Skeletal muscle cell (primary cell): ENCODE results near the gene TBC1D2.
A peak's percentile ranks its signal among the peaks of the same experiment; 100 is the strongest.
"Not testable (repeated sequence)": the region's sequence is repeated elsewhere in the genome, so short reads cannot be mapped to it uniquely, and the experiment has no call there.

Experiments
- DNase-seq: peaks from one replicate; pipeline ENCODE4 v3.0.0-alpha.2; 2010; ENCODE audit warnings: low read depth
- H3K4me3 ChIP-seq: 2 replicates; pipeline ENCODE4 v1.5.1; 2011; ENCODE audit warnings: low read depth, mild to moderate bottlenecking, control low read depth, low read length, moderate library complexity

TBC1D2 gene, protein sequence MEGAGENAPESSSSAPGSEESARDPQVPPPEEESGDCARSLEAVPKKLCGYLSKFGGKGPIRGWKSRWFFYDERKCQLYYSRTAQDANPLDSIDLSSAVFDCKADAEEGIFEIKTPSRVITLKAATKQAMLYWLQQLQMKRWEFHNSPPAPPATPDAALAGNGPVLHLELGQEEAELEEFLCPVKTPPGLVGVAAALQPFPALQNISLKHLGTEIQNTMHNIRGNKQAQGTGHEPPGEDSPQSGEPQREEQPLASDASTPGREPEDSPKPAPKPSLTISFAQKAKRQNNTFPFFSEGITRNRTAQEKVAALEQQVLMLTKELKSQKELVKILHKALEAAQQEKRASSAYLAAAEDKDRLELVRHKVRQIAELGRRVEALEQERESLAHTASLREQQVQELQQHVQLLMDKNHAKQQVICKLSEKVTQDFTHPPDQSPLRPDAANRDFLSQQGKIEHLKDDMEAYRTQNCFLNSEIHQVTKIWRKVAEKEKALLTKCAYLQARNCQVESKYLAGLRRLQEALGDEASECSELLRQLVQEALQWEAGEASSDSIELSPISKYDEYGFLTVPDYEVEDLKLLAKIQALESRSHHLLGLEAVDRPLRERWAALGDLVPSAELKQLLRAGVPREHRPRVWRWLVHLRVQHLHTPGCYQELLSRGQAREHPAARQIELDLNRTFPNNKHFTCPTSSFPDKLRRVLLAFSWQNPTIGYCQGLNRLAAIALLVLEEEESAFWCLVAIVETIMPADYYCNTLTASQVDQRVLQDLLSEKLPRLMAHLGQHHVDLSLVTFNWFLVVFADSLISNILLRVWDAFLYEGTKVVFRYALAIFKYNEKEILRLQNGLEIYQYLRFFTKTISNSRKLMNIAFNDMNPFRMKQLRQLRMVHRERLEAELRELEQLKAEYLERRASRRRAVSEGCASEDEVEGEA

DNA sequence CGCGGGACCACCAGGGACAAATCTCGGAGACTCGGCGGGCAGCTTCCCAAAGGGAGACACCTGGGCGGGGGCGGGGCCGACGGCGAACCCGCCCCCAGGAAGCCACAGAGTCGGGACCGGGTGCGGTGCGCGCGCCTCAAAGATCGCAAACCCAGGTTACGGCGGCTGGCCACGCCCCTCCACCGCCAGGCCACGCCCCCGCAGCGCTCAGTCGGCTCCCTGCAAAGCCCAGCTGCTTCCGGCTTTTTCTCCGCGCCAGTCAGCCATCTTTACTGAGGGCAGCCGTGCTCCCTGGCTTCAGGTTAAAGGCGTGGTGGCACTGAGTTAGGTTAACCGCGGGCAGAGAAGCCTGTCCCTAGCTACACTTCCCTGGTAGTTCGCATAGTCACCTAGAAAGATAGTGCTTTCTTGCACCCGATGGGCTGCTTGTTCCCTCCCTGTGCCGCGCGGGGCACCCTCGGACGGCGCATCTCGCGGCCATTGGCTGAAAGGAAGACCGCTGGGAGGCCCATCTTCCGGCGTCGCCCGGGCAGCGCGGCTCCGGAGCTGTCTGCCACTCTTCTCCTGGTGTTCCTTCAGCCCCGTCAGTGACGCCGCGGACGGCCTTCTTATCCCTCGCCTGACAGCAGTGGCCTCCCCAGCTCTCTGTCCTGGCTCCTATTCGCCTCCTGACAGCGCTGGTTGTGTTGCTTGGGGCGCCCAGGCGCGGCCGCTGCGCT is at the start of gene TBC1D2:
Gene TBC1D2, minus strand, starts transcription at position 72 of the 719 bp plus-strand sequence. CDS start 108 bp downstream, outside the sequence.
- DNase-seq, result peak; percentile 65
- H3K4me3 ChIP-seq, result peak within 1 kb of the TSS; percentile 93

DNA sequence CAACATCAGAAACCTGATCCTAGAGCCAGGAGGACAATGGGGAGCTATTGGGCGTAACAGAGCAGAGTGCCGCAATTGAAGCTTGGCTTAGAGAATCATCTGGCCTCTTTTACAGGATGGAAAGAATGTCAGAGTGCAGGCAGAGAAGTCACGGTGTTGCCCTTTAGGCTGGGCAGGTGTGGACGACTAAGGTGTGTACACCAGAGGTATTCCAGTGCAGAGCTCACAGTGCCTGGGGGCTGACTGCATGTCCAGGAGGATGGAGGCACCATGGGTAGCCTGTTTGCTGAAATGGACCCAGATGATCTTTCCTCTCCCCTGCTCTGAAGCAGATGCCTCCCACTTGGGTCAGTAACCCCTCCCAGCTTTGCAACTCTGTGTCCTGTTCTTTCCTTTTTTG is 48.9 kb upstream of the TBC1D2 start:
- no peak for DNase-seq
- no peak overlapping the region for H3K4me3 ChIP-seq

GRCh38 chr9:98303633-98304125 is 48.2 kb upstream of the TBC1D2 start:
- no peak overlapping the region for H3K4me3 ChIP-seq
- DNase-seq, result no peak

DNA sequence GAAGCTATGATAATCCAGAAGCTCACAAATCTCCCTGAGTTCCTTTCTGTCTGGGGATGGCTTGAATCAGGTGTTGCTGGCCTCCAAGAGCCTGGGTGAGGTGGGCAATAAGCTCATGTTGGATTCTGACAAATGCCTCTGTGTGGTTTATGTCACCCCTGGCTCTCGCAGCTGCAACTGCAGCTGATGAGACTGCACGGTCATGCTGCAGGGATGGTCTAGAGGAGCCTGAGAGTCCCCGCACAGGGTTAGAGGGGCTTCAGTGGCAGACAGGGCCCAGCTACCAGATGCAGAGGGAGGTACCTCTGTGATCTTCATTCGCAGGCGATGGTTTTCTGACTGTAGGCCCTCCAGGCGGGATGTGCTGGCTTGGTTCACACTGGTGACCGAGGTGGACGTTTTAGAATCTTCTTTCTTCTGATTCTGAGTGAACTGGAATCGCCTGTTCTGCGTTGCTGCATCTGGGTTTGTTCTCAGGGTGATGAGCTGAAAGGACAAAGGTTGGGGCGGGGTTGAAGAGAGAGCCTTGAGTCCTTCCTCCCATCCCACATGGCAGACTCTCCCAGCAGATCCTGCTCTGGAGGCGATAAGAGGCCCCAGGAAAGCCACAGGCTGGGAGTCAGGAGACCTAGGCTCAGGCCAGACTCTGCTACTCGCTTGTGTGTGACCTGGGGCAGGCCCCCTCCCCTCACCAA is 47.6 kb upstream of the TBC1D2 start:
- DNase-seq, result no peak

DNA sequence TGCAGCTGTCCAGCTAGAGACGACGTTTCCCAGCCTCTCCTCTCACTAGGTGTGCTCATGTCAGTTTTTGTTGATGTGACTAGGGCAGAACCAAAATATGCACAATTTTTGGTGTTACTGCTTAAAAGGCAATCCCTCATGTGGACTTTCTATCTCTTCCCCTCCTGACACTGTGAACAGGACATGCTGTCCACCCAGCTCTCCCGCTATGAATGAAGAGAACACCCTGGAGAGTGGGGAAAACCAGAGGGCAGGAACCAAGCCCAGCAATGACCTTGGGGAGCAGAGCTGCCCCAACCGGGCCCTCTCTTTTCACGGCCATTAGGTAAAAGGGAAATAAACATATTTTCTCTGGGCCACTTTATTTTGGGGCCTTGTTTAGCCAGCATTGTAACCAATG is 46.7 kb upstream of the TBC1D2 start:
- no peak overlapping the region for H3K4me3 ChIP-seq
- DNase-seq, result no peak

More for the DNA sequence above, 47.6 kb upstream of the TBC1D2 start:
- H3K4me3 ChIP-seq, result no peak overlapping the region

GRCh38 chr9:98300611-98301010 is 45.2 kb upstream of the TBC1D2 start:
- no peak overlapping the region for H3K4me3 ChIP-seq

GRCh38 chr9:98298476-98298875 is 43.0 kb upstream of the TBC1D2 start:
- no peak for DNase-seq
- H3K4me3 ChIP-seq, result no peak overlapping the region

More at GRCh38 chr9:98300611-98301010, 45.2 kb upstream of the TBC1D2 start:
- DNase-seq, result no peak

GRCh38 chr9:98295824-98296223 is 40.4 kb upstream of the TBC1D2 start:
- no peak for DNase-seq
- no peak overlapping the region for H3K4me3 ChIP-seq

DNA sequence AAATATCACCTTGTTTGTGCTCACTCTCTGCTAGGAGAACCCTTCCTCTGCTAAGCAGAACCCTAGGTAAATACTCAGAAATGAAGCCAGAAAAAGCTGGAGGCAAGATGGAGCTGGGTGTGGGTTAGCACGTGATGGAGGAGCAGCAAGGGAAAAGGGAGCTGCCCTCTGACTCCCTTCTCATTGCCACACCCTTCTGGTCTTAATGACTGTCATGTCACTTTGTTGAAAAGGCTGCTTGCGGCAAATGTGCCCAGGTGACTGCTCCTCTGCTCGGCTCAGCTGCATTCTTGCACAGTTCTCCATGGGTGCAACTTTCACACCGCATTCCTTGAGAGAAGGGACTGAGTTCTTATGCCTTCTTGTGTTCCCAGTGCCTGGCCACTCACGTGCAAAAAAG is 36.4 kb upstream of the TBC1D2 start:
- no peak overlapping the region for H3K4me3 ChIP-seq
- DNase-seq, result no peak

DNA sequence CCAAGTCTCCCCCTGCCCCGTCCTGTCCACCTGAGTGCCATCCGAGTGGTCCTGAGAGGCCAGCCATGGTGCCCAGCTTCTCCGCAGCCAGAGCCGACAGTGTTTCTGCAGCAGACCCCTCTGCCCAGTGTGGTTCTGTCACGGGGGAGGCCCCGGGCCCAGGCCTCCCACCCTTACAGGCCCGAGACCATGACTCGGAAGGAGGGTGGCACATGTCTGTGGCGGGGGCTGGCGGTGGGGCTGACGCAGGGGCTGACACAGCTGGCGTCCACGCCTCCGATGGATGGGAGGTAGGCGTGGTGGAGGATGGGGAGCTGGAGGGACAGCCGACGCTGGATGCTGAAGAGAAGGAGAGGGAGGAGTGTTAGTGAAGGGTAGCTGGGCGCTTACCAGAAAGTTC is 35.0 kb upstream of the TBC1D2 start:
- H3K4me3 ChIP-seq, result no peak overlapping the region
- DNase-seq, result no peak

- no peak overlapping the region for H3K4me3 ChIP-seq
- no peak for DNase-seq
Observed at GRCh38 chr9:98289614-98290201, 34.3 kb upstream of the TBC1D2 start.

DNA sequence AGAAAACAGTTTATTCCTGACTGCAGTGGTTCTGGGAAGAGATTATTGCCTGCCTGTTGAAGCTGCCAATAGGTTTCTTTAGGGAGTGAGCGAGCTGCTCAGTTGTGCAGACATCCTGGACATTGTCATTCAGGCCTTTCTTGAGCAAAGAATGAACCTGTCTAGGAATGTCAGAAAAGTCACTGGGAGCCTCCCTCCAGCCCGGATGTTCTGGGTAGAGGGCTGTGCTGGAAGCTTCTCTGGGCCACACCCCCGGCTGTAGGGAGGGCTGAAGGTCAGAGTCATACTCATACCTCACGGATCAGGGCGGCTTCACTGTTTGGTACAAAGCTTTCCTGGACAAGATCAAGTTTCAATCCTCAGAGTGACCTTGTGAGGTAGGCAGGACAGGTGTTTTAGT is 33.4 kb upstream of the TBC1D2 start:
- H3K4me3 ChIP-seq, result no peak overlapping the region
- DNase-seq, result no peak

DNA sequence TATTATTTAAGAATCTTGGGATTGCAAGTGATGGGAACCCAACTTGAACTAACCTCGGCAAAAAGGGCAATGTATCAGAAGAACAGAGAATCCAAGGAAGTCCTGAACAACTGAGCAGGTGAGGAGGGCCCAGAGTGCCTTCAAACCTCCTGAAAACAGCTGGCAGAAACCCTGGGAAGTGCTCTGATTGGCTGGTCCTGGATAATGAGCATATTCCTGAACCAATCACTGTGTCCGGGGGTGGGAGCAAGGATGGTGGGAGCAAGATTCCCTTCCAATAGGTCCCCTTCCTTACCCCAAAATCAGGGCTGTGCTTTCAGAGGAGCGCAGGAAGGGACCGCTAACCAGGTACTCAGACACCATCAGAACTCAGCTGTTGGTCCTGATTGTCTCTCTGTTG is 31.9 kb upstream of the TBC1D2 start:
- H3K4me3 ChIP-seq, result no peak overlapping the region
- no peak for DNase-seq

- DNase-seq, result no peak
- no peak overlapping the region for H3K4me3 ChIP-seq
Observed at GRCh38 chr9:98285446-98285845, 30.0 kb upstream of the TBC1D2 start.

GRCh38 chr9:98284754-98285153 is 29.3 kb upstream of the TBC1D2 start:
- no peak for DNase-seq
- H3K4me3 ChIP-seq, result no peak overlapping the region

- not testable (repeated sequence) for H3K4me3 ChIP-seq, DNase-seq
Observed at GRCh38 chr9:98283143-98283542, 27.7 kb upstream of the TBC1D2 start.

DNA sequence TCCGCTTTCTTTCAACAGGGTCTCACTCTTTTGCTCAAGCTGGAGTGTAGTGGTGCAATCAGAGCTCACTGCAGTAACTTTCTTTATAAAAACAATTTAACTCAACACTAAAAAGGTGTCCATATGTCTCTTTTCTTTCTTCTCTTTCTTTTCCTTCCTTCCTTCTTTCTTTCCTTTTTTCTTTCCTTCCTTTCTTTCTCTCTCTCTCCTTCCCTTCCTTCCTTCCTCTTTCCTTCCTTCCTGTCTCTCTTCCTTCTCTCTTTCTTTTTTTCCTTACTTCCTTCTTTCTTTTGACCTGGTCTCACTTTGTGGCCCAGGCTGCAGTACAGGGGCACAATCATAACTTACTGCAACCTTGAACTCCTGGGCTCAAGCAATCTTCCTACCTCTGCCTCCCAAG is 25.8 kb upstream of the TBC1D2 start:
- no peak for DNase-seq
- no peak overlapping the region for H3K4me3 ChIP-seq

DNA sequence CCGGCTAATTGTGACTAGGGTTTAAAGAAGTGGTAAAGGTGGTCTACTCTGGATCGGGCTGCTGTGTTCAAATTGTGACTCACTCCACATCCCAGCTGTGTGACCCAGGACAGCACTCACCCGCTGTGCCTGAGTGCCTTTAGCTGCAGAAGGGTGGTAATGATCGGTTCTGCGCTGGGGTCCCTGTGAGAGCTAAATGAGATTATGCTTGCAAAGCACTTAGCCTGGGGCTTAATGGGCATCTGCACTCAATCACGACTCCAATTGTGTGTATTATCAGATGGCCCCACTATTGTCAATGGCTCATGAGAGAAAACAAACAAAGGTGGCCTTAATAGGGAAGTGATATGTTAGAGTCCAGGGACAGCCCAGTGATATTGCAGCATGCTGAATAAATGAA is 25.1 kb upstream of the TBC1D2 start:
- no peak for DNase-seq
- H3K4me3 ChIP-seq, result no peak overlapping the region

DNA sequence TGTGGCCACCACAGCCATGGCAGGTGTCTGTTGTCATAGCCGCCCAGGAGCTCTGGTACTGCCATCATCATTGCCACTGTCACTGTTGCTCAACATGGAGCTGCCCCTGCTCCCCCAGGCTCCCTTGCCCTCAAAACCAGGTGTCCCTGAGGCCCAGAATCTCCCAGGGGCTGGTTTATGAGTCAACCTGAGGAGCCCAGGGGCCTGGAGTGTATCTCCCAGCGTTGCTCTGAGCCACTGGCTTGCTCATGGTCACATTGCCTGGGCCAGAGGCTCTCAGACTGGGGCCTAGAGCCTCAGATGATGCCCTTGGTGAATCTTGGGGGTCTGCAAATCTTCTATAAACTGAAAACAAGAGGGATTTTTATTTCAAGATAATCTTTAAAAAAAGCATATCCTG is 24.7 kb upstream of the TBC1D2 start:
- DNase-seq, result no peak
- H3K4me3 ChIP-seq, result no peak overlapping the region
